ENCODE data around the gene TPP1. TPM values are rescaled to one million over a fixed set of nuclear protein-coding genes. Genes with fewer than 3 reads are reported as not detected.

The TPP1 gene
- total RNA-seq, 1 donor from 2014 or later = 64.4 TPM

- intact Hi-C loops (cut with micrococcal nuclease) = loop anchor here (1.0 to 5.0 kb wide), 5 partner anchors 9 to 378 kb away; partner anchors contain the start of genes FHIP1B, ILK, MRPL17 and RRP8
Measured at GRCh38 chr11:6612213-6613041, 6.8 kb downstream of the TPP1 start, which contains the start of gene TAF10. TAF10 (minus strand) TSS chr11:6612216; CDS start chr11:6612189, 27 bp downstream.

GRCh38 chr11:6611963-6612212 is 7.3 kb downstream of the TPP1 start:
- intact Hi-C loops (cut with micrococcal nuclease) = loop anchor here (1.0 to 5.0 kb wide), 5 partner anchors 9 to 378 kb away; partner anchors contain the start of genes FHIP1B, ILK, MRPL17 and RRP8

GRCh38 chr11:6611092-6611962 is 7.9 kb downstream of the TPP1 start:
- intact Hi-C loops (cut with micrococcal nuclease) = loop anchor here (5.0 kb wide), 1 partner anchor 316 kb away; the partner anchor contains the start of gene ZNF215

- intact Hi-C loops (cut with micrococcal nuclease) = loop anchor here (5.0 kb wide), 1 partner anchor 317 kb away; the partner anchor contains the start of gene ZNF215
Measured at GRCh38 chr11:6610591-6610990, 8.6 kb downstream of the TPP1 start.

- intact Hi-C loops (cut with micrococcal nuclease) = loop anchor here (5.0 kb wide), 1 partner anchor 318 kb away; the partner anchor contains the start of gene ZNF215
Measured at GRCh38 chr11:6609502-6610015, 9.7 kb downstream of the TPP1 start.

- intact Hi-C loops (cut with micrococcal nuclease) = no loop called here
Measured at GRCh38 chr11:6608726-6609501, 10.3 kb downstream of the TPP1 start.

GRCh38 chr11:6608011-6608410 is 11.2 kb downstream of the TPP1 start:
- intact Hi-C loops (cut with micrococcal nuclease) = no loop called here

- intact Hi-C loops (cut with micrococcal nuclease) = no loop called here
Measured at GRCh38 chr11:6607190-6607795, 11.9 kb downstream of the TPP1 start.

- intact Hi-C loops (cut with micrococcal nuclease) = no loop called here
Measured at GRCh38 chr11:6606471-6607189, 12.6 kb downstream of the TPP1 start.

- intact Hi-C loops (cut with micrococcal nuclease) = loop anchor here (1.0 to 5.0 kb wide), 7 partner anchors 15 to 1383 kb away; partner anchors contain the start of genes ARFIP2, EIF3F, SMPD1 and TIMM10B
Measured at GRCh38 chr11:6604790-6605189, 14.4 kb downstream of the TPP1 start.

GRCh38 chr11:6604081-6604626 is 15.1 kb downstream of the TPP1 start:
- intact Hi-C loops (cut with micrococcal nuclease) = loop anchor here (1.0 to 5.0 kb wide), 7 partner anchors 15 to 1383 kb away; partner anchors contain the start of genes ARFIP2, EIF3F, SMPD1 and TIMM10B

GRCh38 chr11:6603287-6604080 is 15.7 kb downstream of the TPP1 start, which contains the start of the genes ILK and RRP8:
ILK (plus strand) TSS chr11:6603774; CDS start chr11:6604272, 498 bp downstream.
RRP8 (minus strand) TSS chr11:6603616; CDS start chr11:6603502, 114 bp downstream.
- intact Hi-C loops (cut with micrococcal nuclease) = loop anchor here (1.0 to 5.0 kb wide), 10 partner anchors 9 to 1384 kb away; partner anchors contain the start of genes ARFIP2, EIF3F, FHIP1B and MRPL17

- intact Hi-C loops (cut with micrococcal nuclease) = loop anchor here (2.0 to 5.0 kb wide), 4 partner anchors 145 to 1385 kb away; partner anchors contain the start of genes EIF3F and FHIP1B
Measured at GRCh38 chr11:6602096-6602940, 16.9 kb downstream of the TPP1 start.

- intact Hi-C loops (cut with micrococcal nuclease) = loop anchor here (5.0 kb wide), 3 partner anchors 146 to 1386 kb away; partner anchors contain the start of gene EIF3F
Measured at GRCh38 chr11:6601041-6601461, 18.2 kb downstream of the TPP1 start.

GRCh38 chr11:6599881-6600390 is 19.3 kb downstream of the TPP1 start:
- intact Hi-C loops (cut with micrococcal nuclease) = loop anchor here (5.0 kb wide), 3 partner anchors 147 to 1387 kb away; partner anchors contain the start of gene EIF3F

- intact Hi-C loops (cut with micrococcal nuclease) = no loop called here
Measured at GRCh38 chr11:6599449-6599848, 19.8 kb downstream of the TPP1 start.

- intact Hi-C loops (cut with micrococcal nuclease) = no loop called here
Measured at GRCh38 chr11:6598555-6598954, 20.7 kb downstream of the TPP1 start.

All from T-helper 2 cell treated with Interferon-gamma antibody and Interleukin-4, amounts not matched to agents 100 ng/mL and 5 ng/mL, for 36 hours (primary cell).